Hematopoietic multipotent progenitor cell treated with erythropoietin and hydrocortisone succinate and interleukin-3 and kit ligand, for 4 days (in vitro differentiated cells): ENCODE results near the gene RGS7.
"Not testable (repeated sequence)": the region's sequence is repeated elsewhere in the genome, so short reads cannot be mapped to it uniquely, and the experiment has no call there.

Experiments
- DNase-seq: peaks from one replicate; pipeline ENCODE4 v3.0.0-alpha.2; 2015

The RGS7 gene

DNA sequence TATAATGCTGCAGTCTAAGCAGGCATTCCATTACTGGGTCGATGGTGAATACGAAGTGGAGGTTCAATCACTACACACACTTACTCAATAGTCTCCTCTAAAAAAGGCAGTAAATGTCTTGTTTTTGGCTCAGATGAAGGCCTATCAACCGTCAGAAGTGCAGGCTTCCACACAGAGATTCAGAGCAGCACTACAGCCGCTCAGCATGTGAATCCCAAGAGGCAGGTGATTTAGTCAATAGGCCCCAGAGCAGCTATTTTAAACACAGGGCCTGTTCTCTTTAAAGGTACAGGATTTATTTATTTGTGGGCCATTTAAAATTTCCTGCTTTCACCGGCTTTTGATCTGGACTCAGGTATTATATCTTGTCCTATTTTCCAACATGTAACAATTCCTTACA, 293.7 kb downstream of the RGS7 start:
- DNase-seq, result no peak

DNA sequence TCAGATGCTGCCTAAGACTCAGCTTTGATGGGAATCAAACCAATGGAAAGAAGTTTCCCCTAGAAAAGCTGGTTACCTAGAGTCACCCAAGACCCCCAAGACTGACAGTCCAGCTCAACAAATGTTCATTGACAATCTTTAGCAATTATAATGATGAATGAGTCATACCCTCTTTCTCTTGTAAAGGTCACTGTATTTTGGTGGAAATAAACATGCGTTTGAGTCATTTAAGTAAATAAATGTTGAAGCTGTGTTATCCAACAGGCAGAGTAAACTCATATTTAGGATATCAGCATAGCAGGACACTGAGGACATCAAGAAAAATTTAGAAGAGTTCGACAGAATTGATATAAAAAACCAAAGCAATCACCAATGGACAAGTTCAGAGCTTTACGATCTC, 295.9 kb downstream of the RGS7 start:
- DNase-seq, result no peak

DNA sequence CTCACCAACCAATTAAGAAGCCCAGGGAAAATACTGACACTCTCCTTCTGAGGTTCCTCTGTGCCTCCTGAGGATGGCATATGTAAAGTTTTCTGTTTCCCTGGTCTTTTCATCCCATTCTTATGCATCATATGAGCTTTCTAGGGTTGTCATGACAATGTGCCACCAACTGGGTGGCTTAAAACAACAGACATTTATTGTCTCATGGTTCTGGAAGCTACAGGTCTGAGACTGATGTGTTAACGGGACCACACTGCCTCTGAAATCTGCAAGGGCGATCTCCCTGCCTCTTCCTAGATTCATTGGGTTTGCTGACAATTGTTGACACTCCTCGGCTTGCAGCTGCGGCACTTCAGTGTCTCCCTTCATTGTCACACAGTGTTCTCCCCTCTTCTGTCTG, 308.4 kb downstream of the RGS7 start:
- DNase-seq, result no peak

DNA sequence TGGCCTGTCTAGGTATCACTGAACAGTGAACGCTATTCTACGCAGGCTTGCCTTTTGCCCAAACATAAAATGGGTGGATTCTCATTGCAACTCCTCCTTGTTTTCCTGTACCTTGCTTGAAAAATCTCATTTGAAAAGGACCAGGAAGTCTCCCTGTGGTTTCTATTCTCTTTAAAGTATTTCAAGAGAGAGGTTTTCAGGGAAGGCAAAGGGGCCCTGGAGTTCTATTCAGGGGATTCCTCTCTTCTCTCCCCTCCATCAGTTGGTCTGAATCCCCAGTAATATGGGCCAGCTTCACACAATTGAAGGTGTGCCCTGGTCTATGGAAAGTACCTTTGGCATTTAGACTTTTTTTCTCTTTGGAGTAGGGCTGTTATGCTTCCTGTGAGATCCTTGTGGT, 311.3 kb downstream of the RGS7 start:
- DNase-seq, result no peak

DNA sequence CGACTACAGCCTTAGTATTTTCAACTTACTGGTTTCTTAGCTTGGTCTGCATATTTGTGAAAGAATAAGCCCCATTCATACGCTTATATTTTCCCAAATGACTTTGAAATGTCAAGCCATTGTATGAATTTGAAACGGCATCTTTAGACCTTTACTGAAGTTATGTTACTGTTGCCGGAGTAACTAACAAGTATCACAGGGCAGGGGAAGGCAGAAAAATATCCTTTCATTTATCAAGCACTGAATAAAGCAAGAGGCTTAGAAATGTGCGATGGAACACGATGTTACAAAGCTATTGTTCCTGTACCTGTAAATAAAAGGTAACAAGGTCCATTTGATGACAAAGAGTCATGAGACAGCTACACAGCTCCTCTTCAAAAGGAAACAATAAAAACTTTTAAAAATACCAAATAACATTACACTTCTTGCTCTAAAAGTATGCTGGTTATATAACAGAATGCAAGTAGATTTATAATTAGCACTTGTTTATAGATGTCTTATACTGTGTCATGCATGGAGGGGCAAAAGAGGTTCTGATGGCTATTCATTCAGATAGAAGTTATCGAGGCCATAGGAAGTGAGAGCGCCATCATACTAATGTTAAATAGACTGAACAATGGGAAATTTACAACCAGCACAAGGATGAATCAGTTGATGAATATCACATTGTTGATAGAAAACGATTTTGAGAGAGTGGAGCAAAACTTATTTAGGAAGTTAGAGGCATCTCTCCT, 322.6 kb downstream of the RGS7 start:
- DNase-seq, result no peak

DNA sequence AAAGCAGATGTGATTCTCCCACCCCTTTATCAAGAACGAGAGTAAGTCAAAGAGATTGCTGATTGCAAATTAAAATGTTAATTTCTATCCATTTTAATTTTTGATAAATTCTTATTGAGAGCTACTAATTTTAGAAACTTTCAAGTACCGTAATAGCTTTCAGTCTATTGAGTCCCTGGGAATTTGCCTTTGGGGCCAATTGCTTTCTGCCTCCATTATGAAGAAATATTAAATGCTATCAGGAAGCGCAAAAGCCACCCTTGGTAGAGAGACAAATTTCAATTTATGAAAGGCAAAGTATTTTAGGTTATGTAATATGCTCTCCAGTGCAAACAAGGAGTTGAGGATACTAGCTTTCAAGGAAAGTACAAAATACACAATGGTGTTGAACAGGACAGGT, 332.2 kb downstream of the RGS7 start:
- DNase-seq, result no peak

DNA sequence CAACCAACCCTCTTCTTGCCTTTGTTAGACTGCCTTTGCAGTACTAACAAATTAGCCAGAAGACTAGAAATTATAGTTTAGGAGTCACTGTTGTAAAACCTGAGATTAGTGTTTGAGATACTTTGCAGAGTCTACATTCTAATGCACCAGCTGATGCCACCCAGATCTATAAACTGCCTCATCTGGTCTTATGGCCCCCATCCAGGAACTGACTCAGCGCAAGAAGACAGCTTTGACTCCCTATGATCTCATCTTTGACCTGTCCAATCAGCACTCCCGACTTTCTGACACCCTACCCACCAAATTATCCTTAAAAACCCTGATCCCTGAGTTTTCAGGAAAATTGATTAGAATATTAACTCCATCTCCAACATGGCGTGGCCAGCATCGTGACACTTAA, 334.6 kb downstream of the RGS7 start:
- no peak for DNase-seq

DNA sequence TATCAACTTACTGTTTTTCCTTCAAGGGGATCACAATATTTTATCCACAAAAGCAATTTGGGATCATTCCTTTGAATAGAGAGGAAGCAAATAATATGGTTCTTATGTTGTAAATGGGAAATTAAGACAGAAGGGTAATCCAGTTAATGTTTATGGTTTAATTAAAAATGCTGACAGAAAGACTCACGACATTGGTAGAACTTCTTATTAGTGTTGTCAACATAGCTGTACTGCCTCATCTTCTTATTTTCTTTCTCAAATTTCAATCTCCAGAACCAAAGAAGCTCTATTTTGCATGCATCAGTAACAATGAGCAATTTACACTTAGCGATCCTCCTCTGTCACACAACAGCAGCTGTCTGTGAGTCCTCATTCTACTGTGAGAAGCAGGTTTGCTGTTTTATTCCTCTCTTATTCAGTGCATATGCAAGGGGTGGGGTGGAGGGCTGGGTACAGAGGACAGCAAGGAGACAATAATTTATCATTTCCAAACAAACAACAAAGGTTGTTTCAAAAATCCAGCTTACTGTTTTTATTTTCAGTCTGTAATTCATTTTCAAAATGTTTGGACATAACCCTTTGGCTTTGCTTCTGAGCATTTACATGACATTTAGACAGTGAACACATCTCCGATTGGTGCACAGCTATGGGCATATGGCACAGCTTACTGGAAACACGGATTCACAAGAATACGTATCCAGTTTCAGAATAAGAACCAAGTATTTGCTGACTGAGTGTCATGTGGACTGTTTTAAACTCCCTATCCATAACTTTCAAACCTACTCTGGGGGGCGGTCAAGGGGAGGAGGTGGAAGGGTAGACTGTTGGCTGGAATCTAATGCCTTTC, 335.9 kb downstream of the RGS7 start:
- no peak for DNase-seq

DNA sequence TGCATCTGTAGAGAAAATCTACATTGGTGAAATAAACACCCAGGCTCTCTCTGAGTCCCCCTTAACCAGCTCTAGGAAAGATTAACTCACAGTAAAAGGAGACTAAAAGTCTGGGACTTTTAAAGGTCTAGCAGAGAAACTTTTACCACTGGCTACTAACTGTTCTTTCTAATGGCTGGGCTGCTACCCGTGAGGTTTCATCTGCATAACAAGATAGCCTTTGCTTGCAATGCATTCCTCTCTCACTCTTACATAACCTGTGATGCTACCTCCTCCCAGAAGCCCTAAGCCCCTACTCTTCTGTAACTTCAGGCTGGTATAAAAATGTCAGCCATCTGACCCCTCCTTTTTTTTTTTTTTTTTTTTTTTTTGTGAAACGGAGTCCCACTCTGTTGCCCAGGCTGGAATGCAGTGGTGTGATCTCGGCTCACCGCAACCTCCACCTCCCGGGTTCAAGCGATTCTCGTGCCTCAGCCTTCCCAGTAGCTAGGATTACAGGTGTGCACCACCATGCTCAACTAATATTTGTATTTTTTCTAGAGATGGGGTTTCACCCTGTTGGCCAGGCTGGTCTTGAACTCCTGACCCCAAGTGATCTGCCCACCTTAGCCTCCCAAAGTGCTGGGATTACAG, 344.2 kb downstream of the RGS7 start:
- no peak for DNase-seq

DNA sequence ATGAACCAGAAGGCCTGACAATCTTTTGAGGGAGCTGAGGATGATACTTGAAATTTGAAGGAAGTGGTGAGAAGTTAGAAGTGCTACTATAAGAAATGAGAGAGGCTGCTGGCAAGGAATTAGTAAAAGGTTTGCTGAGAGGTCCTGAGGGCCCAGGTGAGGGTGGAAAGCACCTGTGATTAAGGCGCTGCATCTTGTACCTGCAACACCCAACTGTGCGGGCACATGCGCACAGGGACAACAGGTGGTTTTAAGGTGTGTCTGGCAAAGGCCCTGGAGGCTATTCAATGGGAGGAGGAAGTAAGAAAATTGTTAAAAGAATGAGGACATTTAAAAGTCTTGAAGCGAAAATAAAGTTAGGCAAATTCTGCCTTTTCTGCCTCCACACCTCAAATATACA, 349.3 kb downstream of the RGS7 start:
- DNase-seq, result no peak

DNA sequence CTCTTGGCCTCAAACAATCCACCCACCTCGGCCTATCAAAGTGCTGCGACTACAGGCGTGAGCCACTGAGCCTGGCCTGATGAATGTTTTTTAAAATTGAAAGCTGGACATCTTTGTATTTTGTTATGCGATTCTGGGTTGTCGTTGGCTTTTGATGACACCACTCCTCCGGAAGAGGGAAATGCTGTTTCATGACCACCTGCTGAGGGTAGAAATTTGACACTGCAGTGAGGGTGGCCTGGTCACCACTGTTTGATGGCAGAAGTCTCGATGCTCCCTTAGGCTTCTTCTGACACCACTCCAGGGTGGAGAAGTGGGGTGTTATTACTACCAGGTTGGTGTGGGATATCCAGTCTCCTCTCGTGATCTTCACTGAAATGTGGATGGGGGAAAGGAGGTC, 357.2 kb downstream of the RGS7 start:
- DNase-seq, result no peak

DNA sequence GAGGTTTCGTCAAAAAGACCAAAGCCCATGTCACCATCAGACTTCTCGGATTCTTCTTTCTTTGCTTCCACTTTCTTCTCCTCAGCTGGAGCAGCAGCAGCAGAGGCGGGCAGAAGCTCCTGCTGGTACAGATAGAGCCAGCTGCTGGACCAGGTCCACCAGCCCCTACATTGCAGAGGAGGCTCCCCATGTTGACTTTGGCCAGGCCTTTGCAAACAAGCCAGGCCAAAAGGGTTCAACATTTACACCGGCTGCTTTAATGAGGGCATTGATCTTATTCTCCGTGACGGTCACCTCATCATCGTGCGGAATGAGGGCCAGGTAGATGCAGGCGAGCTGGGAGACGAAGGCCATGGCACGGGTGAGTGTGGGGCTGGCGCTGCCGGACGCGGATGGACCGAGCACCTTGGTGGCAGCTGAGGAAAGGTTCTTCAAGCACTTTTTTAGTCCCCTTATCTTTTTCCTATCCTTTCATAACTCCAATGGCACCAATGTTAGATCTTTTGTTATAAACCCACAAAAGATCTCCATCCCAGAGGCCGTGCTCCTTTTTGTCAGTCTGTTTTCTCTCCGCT, 358.5 kb downstream of the RGS7 start:
- DNase-seq, result no peak

DNA sequence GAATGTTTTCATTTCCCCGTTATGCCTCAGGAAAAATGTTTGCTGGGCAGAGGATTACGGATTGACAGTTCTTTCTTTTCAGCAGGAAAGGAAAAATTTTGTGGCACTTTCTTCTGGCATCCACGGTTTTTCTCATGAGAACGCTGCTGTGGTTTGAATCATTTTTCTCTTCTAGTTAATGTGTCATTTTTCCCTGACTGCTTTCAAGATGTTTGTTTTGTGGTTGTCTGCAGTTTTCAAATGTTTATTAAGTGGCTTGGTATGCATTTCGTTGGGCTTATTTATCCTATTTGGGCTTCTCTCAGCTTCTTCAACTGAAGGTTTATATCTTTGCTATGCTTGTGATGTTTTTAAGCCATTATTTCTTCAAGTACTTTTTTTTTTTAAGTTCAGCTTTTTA, 359.0 kb downstream of the RGS7 start:
- no peak for DNase-seq

DNA sequence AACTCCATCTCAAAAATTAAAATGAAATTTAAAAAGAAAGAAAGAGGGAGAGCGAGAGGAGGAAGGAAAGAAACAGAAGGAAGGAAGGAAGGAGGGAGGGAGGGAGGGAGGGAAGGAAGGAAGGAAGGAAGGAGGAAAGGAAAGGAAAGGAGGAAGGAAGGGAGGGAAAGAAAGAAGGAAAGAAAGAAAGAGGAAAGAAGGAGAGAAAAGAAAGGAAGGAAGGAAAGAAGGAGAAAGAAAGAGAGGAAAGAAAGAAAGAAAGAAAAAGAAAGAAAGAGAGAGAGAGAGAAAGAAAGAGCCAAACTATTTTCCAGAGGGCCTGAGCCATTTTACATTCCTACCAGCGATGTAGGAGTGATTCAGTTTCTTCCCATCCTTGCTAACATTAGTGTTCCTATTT, 364.0 kb downstream of the RGS7 start:
- DNase-seq, result no peak

DNA sequence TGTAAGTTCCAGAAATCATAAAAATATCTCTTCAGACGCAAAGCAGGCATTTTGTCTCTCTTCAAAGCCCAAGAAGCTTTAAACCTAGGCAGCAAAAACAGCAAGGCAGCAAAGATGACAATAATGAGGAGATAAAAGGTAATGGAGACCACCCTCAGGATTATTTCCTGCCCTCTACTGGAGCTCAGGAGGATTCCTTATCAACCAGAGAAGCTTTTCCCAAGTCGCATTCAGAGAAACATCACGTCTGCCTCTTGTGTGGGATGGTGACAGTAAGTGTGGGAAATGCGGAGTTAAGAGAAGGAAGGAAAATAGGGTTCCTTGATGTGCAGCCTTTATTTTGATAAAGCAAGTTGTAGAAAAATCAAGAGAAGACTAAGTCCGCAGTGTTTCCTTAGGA, 365.8 kb downstream of the RGS7 start:
- no peak for DNase-seq

DNA sequence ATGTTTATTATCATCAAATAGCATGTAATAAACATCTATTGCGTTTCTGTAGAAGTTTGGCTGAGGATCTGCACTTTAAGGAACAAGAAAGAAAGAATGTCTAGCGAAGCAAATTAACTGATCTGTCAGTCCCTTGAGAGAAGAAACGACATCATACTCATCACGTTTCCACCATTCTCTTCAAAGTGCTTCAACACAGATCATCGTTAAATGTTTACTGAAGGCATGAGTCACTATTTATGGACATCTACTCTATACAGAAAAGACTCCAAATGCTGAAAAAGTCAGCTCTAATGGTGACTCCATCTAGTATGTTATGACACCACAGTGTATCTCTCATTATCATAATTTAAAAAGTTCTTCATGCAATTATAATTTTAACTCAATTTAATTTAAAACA, 369.1 kb downstream of the RGS7 start:
- DNase-seq, result no peak

DNA sequence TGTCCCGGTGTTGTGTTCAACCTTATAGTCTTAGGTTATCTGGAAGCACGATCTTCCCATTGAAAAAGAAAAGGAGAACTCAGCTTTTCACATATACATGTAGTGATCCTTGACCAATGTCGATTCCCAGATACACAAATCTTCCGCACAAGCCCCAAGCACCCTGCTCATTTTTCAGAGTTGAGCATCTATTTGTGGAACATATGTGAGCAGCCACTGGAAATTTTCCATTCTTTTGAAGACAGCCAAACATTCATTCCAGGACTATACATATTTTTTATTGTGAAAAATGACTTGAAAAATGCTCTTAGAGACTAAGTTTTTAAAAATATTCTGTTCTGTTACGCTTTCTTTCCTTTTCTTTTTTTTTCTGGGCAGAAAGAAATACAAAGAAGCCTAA, 371.9 kb downstream of the RGS7 start:
- DNase-seq, result no peak

DNA sequence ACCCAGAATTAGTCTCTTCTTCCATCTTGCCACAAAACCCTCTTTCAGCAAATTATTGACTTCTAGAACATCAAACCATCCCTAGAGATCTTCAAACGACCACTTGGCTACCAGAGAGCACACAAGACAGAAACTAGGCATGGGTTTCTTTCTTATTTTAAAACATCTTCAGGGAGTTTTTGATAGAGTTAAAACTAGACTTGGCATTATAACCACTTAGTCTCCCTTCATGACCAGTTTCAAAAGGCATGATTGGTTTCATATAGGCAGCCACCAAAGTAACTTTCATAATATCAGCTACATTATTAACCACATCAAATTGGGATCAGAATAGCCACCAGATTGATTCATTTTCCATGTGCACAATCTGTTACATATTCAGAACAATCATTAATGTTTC, 376.7 kb downstream of the RGS7 start:
- no peak for DNase-seq

DNA sequence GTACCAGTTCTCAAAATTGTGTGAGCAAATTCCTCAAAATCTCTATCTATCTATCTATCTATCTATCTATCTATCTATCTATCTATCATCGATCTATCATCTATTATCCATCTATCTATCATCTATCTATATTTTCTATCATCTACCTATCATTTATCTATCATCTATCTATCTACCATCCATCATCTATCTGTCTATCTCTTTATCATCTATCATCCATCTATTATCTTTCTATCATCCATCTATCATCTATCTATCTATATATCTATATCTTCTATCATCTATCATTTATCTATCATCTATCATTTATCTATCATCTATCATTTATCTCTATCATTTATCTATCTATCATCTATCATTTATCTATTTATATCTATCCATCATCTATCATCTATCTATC, 380.3 kb downstream of the RGS7 start:
- no peak for DNase-seq

DNA sequence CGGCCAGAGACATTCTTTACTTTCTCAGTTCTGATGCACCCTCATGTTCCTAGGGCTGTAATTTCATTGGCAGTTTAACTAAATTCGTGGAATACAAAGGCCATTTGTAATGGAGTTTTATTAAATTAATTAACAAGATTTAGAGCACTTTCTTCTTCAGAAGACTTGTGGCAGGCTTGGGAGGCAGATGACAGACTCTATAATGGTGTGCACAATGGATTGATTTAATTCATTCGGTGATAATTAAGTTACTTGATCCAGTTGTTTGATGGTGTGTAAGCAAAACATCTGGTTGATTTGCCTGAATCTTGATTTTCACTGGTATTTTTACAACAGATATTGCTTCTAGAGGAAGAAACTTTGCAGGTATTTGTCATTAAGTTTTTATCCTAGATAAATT, 383.1 kb downstream of the RGS7 start:
- DNase-seq, result no peak

DNA sequence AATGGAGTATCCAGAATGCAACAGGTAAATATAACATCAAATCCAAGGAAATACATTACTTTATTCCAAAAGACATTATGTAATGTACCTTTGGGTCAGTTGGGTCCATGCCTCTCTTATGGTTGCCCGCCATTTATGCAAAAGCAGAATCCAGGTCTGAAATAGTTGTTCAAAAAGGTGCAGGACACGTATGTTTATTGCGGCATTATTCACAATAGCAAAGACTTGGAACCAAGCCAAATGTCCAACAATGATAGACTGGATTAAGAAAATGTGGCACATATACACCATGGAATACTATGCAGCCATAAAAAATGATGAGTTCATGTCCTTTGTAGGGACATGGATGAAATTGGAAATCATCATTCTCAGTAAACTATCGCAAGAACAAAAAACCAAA, 384.9 kb downstream of the RGS7 start:
- DNase-seq, result not testable (repeated sequence)

DNA sequence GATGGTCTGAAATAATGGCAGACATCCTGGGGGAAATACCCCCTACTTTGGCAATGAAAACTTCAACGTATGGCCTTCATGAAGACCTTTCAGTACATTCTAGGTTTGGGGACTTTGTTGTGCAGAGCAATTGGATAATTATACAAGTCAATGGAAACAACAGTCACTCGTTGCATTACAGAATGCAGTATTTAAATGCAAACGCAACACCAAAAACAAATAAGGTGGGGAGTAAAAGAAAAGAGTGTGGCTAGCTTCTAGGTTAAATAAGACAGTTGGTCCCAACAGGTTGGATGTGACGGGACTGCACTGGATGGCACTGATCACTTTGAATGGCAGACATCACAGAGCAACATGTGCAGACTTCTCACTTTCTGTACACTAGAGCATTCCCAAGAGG, 386.8 kb downstream of the RGS7 start:
- no peak for DNase-seq

DNA sequence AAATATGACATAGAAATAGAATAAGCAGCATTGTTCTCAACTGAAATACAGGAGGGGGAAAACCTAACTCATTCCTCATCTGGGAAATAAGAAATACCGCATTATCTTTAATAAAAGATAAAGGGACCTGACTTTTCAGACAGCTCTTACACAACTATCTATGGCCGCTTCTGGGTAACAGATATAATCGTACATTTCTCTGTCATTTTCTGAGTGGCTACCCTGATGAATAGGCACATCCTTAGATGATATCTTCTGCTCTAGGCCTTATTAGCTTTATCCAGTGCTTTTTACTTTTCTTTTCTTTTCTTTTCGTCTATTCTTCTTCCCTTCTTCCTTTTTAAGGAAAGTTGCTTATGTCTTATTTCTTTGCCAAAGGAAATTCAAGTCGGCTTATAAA, 388.1 kb downstream of the RGS7 start:
- DNase-seq, result no peak
